ENCODE measurements around the gene SPTBN4.
"Not testable (repeated sequence)": the region's sequence is repeated elsewhere in the genome, so short reads cannot be mapped to it uniquely, and the experiment has no call there.

The SPTBN4 gene

GRCh38 chr19:40534148-40534547 is 67.3 kb downstream of the SPTBN4 start:
- no peak for DNase-seq

GRCh38 chr19:40539070-40539469 is 72.3 kb downstream of the SPTBN4 start:
- no peak for DNase-seq

DNA sequence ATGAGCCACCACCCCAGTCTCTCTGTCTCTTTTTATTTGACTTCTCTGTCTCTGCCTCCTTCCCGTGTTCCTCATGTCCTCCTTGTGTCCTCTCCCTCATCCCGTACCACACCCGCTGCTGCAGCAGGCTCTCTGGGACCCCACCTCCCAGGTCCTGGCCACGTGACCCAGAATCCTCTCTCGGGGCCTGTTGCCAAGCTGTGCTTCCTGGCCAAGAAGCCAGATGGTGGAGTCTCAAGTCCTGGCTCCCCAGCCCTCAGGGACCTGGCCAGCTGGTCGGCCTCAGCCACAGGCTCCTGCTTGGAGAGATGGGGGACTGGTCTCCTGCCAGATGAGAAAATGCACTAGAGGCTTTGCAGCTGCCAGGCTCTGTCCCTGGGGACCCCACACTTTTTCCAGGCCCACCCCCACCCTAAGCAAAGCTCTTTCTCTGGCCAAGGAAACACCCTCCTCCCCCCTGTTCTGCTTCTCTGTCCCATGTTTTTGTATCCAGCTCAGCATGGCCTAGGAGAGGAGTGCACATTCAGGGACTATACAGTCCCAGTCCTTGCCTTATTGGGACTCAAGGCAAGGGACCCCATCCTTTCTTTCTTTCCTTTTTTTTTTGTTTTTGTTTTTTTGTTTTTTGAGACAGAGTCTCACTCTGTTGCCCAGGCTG is 75.5 kb downstream of the SPTBN4 start:
- DNase-seq = no peak

DNA sequence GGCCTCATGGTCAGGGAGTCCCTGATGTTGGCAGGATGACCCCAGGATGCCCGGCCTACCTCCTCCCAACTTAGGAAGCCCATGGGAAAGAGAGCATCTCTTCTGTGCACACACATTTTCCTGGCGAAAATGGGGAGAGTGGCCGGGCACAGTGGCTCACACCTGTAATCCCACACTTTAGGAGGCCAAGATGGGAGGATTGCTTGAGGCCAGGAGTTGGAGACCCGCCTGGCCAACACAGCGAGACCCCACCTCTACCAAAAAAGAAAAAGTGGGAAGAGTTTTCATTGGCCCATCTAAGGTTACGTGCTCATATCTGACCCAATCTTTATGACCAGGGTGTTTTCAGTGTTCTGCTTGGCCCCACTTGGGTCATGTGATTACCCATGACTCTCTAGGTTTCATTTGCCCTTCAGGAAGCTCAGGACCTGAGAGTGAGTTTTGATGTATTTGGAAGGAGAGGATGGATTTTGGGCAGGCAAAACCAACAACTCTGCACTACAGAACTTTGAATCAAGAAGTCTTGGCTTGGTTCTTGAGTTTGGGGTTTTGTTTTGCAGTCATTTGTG is 76.3 kb downstream of the SPTBN4 start:
- DNase-seq = no peak

DNA sequence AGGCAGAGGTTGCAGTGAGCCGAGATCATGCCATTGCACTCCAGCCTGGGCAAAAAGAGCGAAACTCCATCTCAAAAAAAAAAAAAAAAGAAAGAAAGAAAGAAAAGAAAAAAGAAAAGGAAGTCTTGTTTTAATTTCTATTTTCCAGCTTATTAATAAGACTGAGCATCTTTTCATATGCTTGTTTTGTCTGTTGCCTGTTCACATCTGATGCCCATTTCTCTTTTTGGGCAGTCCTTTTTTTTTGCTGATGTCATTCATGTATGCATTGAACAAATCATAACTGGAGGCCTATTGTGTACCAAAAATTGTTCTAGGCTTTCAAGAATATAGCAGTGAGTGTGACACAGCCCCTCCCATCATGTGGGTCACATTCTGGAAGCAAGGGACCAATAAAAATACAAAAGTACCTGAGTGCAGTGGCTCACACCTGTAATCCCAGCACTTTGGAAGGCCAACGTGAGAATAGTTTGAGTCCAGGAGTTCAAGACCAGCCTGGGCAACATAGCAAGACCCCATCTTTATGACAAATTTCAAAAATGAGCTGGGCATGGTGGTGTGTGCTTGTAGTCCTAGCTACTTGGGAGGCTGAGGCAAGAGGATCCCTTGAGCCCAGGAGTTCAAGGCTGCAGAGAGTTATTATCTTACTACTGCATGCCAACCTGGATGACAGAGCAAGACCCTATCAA is 79.5 kb downstream of the SPTBN4 start:
- not testable (repeated sequence) for DNase-seq

GRCh38 chr19:40547190-40547589 is 80.4 kb downstream of the SPTBN4 start:
- DNase-seq = not testable (repeated sequence)

DNA sequence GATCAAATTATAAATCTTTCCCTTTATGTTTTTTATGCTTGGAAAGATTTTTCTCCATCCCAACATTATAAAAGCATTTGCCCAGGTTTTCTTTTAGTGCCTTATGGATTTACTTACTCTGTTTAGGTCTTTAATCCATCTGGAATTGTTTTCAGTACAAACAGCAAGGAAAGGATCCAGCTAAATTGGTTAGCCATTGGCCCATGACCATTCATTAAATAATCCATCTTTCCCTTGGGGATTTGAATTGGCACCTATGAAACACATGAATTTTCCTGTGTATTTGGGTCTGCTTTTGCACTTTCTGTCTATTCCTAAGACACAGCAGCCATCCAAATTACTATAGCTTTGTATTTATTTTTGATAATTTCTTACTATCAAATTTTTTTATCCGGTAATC is 81.0 kb downstream of the SPTBN4 start:
- DNase-seq = no peak

- DNase-seq = peak; percentile 90
Observed at GRCh38 chr19:40549007-40549708, 82.4 kb downstream of the SPTBN4 start.

DNA sequence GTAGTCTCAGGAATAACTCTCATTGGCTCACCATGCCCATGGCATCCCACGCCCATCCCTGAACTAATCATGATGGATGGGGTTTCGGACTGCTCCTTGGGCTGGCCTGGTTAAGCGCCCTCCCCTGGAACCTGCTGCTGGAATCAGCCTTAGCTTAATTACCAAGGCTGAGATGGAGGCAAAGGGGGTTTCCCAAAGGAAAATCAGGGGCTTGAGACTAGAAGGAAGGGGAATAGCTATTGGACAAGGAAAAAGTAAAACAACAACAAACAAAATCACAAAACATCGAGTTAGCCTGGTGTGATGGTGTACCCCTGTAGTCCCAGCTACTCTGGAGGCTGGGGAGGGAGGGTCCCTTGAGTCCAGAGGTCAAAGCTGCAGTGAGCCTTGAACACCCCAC is 84.2 kb downstream of the SPTBN4 start:
- no peak for DNase-seq

GRCh38 chr19:40552848-40553247 is 86.0 kb downstream of the SPTBN4 start:
- no peak for DNase-seq

- DNase-seq = peak; percentile 90
Observed at GRCh38 chr19:40553885-40554857, 87.4 kb downstream of the SPTBN4 start.

- DNase-seq = no peak
Observed at GRCh38 chr19:40555978-40556689, 89.3 kb downstream of the SPTBN4 start.

DNA sequence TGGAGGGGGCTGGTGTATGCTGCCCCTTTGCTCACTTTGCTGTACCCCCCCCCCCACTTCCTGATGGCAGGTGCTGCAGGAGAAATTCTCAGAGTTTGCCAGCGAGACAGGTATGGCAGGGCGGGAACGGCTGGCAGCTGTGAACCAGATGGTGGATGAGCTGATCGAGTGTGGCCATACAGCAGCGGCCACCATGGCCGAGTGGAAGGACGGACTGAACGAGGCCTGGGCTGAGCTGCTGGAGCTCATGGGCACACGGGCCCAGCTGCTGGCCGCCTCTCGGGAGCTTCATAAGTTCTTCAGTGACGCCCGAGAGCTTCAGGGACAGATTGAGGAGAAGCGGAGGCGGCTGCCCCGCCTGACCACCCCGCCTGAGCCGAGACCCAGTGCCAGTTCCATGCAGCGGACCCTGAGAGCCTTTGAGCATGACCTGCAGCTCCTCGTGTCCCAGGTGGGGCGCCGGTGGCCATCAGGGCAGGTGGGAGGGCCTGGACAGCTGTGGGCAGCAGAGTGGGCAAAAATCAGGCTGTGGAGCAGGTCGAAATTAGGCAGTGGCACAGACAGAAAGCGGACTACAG is 90.2 kb downstream of the SPTBN4 start:
- no peak for DNase-seq

GRCh38 chr19:40559394-40559793 is 92.6 kb downstream of the SPTBN4 start:
- no peak for DNase-seq

GRCh38 chr19:40560092-40560507 is 93.3 kb downstream of the SPTBN4 start:
- DNase-seq = no peak

DNA sequence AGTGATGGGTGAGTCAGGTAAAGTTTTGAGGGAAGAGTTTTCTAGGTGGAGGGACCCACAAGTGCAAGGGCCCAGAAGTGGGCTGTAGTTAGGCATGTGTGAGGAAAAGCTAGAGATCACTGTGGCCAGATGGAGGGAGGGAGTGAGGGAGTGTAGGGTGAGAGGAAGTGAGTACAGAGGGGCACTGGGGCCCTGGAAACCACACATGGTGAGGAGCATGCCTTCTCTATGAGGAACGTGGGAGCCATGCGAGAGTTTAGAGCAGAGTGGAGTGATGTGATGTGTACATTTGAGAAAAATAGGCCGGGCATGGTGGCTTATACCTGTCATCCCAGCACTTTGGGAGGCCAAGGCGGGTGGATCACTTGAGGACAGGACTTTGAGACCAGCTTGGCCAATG is 95.1 kb downstream of the SPTBN4 start:
- no peak for DNase-seq

GRCh38 chr19:40564535-40564934 is 97.7 kb downstream of the SPTBN4 start:
- not testable (repeated sequence) for DNase-seq

- DNase-seq = no peak
Observed at GRCh38 chr19:40565355-40565754, 98.6 kb downstream of the SPTBN4 start.

- peak; percentile 33 for DNase-seq
Observed at GRCh38 chr19:40565910-40566495, 99.2 kb downstream of the SPTBN4 start.

GRCh38 chr19:40567040-40567749 is 100.4 kb downstream of the SPTBN4 start:
- DNase-seq = peak; percentile 49

All from DMS53 (cell line).